IMR-90 (cell line): Measurements from ENCODE around the gene AKR7A2.

Source experiments
- BHLHE40 ChIP-seq: fragments of 150-350 bp; IDR thresholded peaks from 2 replicates; pipeline ENCODE4 v1.6.1; 2016; ENCODE audit warnings: mild to moderate bottlenecking, low read depth, low read length
- CEBPB ChIP-seq: IDR thresholded peaks from 2 replicates; pipeline ENCODE4 v1.6.1; 2012; ENCODE audit warnings: low read depth, low read length, improper control_type of control experiment
- CTCF ChIP-seq: conservative IDR thresholded peaks from 2 replicates; pipeline ENCODE4 v1.5.1; 2012; ENCODE audit warnings: mild to moderate bottlenecking, low read depth, low read length, improper control_type of control experiment
- ELK1 ChIP-seq: fragments of 150-350 bp; IDR thresholded peaks from 2 replicates; pipeline ENCODE4 v1.6.1; 2016; ENCODE audit warnings: low read depth, mild to moderate bottlenecking, low read length, moderate library complexity, borderline replicate concordance
- FOS ChIP-seq: fragments of 150-350 bp; IDR thresholded peaks from 2 replicates; pipeline ENCODE4 v1.6.1; 2016; ENCODE audit warnings: low read depth, low read length
- MAZ ChIP-seq: IDR thresholded peaks from 2 replicates; pipeline ENCODE4 v1.6.1; 2012; ENCODE audit warnings: low read depth, mild to moderate bottlenecking, low read length, improper control_type of control experiment, moderate library complexity, borderline replicate concordance
- MXI1 ChIP-seq: IDR thresholded peaks from 2 replicates; pipeline ENCODE4 v1.6.1; 2012; ENCODE audit warnings: low read depth, mild to moderate bottlenecking, low read length, moderate library complexity, borderline replicate concordance
- NFE2L2 ChIP-seq: fragments of 150-350 bp; IDR thresholded peaks from 2 replicates; pipeline ENCODE4 v1.6.1; 2016; ENCODE audit warnings: low read depth, mild to moderate bottlenecking, low read length
- POLR2A ChIP-seq: IDR thresholded peaks from 2 replicates; pipeline ENCODE4 v1.6.1; 2012; ENCODE audit warnings: mild to moderate bottlenecking, low read depth, low read length
- RAD21 ChIP-seq: IDR thresholded peaks from 2 replicates; pipeline ENCODE4 v1.6.1; 2012; ENCODE audit warnings: low read length, improper control_type of control experiment
- RCOR1 ChIP-seq: IDR thresholded peaks from 2 replicates; pipeline ENCODE4 v1.6.1; 2012; ENCODE audit warnings: mild to moderate bottlenecking, low read length, improper control_type of control experiment; ENCODE audit not compliant: insufficient replicate concordance
- RFX5 ChIP-seq: IDR thresholded peaks from 2 replicates; pipeline ENCODE4 v1.8.0; 2012; ENCODE audit warnings: low read depth, mild to moderate bottlenecking, low read length, moderate library complexity
- SMC3 ChIP-seq: fragments of 150-350 bp; IDR thresholded peaks from 2 replicates; pipeline ENCODE4 v1.6.1; 2016; ENCODE audit warnings: low read depth, mild to moderate bottlenecking, antibody characterized with exemption, low read length, moderate library complexity
- USF2 ChIP-seq: fragments of 150-350 bp; IDR thresholded peaks from 2 replicates; pipeline ENCODE4 v1.6.1; 2017; ENCODE audit warnings: mild to moderate bottlenecking, antibody characterized with exemption, low read length, low read depth

- TF ChIP-seq CTCF (no peak), NFE2L2 (no peak), POLR2A (no peak), RFX5 (no peak), BHLHE40 (no peak), RCOR1 (no peak), SMC3 (no peak), RAD21 (no peak), ELK1 (no peak), CEBPB (no peak), USF2 (no peak), MAZ (no peak), MXI1 (no peak), FOS (no peak)
Observed at GRCh38 chr1:19319196-19319595, 7.3 kb upstream of the AKR7A2 start.
